Dermis blood vessel endothelial cell (primary cell): ENCODE measurements around the gene TSSC4. TPM values are rescaled to one million over a fixed set of nuclear protein-coding genes. Genes with fewer than 3 reads are reported as not detected.

Experiments
- DNase-seq: peaks from one replicate; pipeline ENCODE4 v3.0.0; 2010
- total RNA-seq: library from RNA; depleted of rRNA; stranded (reverse); fragments of >200 nt; gene quantifications from 2 replicates; pipeline ENCODE4 v1.2.3, GENCODE V29; 2014

Gene TSSC4
- total RNA-seq, 1 donor from 2014 or later: 87.6 TPM

GRCh38 chr11:2450321-2451041 is 49.9 kb downstream of the TSSC4 start:
- DNase-seq: no peak

- DNase-seq: no peak
Observed at GRCh38 chr11:2451336-2451735, 50.8 kb downstream of the TSSC4 start.

- DNase-seq: no peak
Observed at GRCh38 chr11:2451916-2452315, 51.4 kb downstream of the TSSC4 start.

GRCh38 chr11:2452321-2453012 is 51.9 kb downstream of the TSSC4 start:
- no peak for DNase-seq

- DNase-seq: no peak
Observed at GRCh38 chr11:2453436-2453835, 52.9 kb downstream of the TSSC4 start.

Other genes with a start within 250 kb of the TSSC4 start
- gene INS, start 239.5 kb upstream of the TSSC4 start, total RNA-seq: not detected in 2 replicates
- not detected in 2 replicates for gene TH, start 228.9 kb upstream of the TSSC4 start, total RNA-seq
- gene ASCL2, start 130.2 kb upstream of the TSSC4 start, total RNA-seq: not detected in 2 replicates
- not detected in 2 replicates for gene C11orf21, start 98.8 kb upstream of the TSSC4 start, total RNA-seq
- gene TSPAN32, start 98.7 kb upstream of the TSSC4 start, total RNA-seq: not detected in 2 replicates
- gene CD81, start 23.4 kb upstream of the TSSC4 start, total RNA-seq: 248 and 294 TPM in 2 replicates
- gene TRPM5, start 43.8 kb downstream of the TSSC4 start, total RNA-seq: not detected in 2 replicates
- 0.34 TPM in 1 of 2 replicates, not detected in the other for gene KCNQ1, start 44.3 kb downstream of the TSSC4 start, total RNA-seq